Measurements from ENCODE around the gene UTY.

Gene UTY

GRCh38 chrY:13398876-13399275 is 81.0 kb downstream of the UTY start:
- no peak for DNase-seq (ENCODE audit: low read depth)

- DNase-seq (ENCODE audit: low read depth) = no peak
Measured at GRCh38 chrY:13381110-13381683, 98.6 kb downstream of the UTY start.

- DNase-seq (ENCODE audit: low read depth) = no peak
Measured at GRCh38 chrY:13370868-13371800, 108.7 kb downstream of the UTY start.

GRCh38 chrY:13370245-13370644 is 109.6 kb downstream of the UTY start:
- no peak for DNase-seq (ENCODE audit: low read depth)

GRCh38 chrY:13368513-13368845 is 111.4 kb downstream of the UTY start:
- no peak for DNase-seq (ENCODE audit: low read depth)

- no peak for DNase-seq (ENCODE audit: low read depth)
Measured at GRCh38 chrY:13363641-13364040, 116.2 kb downstream of the UTY start.

GRCh38 chrY:13362662-13363061 is 117.2 kb downstream of the UTY start:
- DNase-seq (ENCODE audit: low read depth) = no peak

- DNase-seq (ENCODE audit: low read depth) = no peak
Measured at GRCh38 chrY:13361656-13362636, 117.9 kb downstream of the UTY start.

GRCh38 chrY:13351443-13351842 is 128.4 kb downstream of the UTY start:
- DNase-seq (ENCODE audit: low read depth) = no peak

- no peak for DNase-seq (ENCODE audit: low read depth)
Measured at GRCh38 chrY:13347106-13347505, 132.7 kb downstream of the UTY start.

GRCh38 chrY:13345549-13345948 is 134.3 kb downstream of the UTY start:
- DNase-seq (ENCODE audit: low read depth) = no peak

GRCh38 chrY:13343307-13343946 is 136.4 kb downstream of the UTY start:
- DNase-seq (ENCODE audit: low read depth) = no peak

GRCh38 chrY:13339939-13340338 is 139.9 kb downstream of the UTY start:
- DNase-seq (ENCODE audit: low read depth) = no peak

GRCh38 chrY:13339381-13339780 is 140.5 kb downstream of the UTY start:
- no peak for DNase-seq (ENCODE audit: low read depth)

GRCh38 chrY:13338711-13339110 is 141.1 kb downstream of the UTY start:
- DNase-seq (ENCODE audit: low read depth) = no peak

- DNase-seq (ENCODE audit: low read depth) = no peak
Measured at GRCh38 chrY:13337934-13338333, 141.9 kb downstream of the UTY start.

- DNase-seq (ENCODE audit: low read depth) = no peak
Measured at GRCh38 chrY:13333791-13334190, 146.0 kb downstream of the UTY start.

GRCh38 chrY:13330651-13331050 is 149.2 kb downstream of the UTY start:
- no peak for DNase-seq (ENCODE audit: low read depth)

- no peak for DNase-seq (ENCODE audit: low read depth)
Measured at GRCh38 chrY:13312966-13313365, 166.9 kb downstream of the UTY start.

GRCh38 chrY:13307959-13308358 is 171.9 kb downstream of the UTY start:
- DNase-seq (ENCODE audit: low read depth) = no peak

GRCh38 chrY:13300795-13301194 is 179.0 kb downstream of the UTY start:
- no peak for DNase-seq (ENCODE audit: low read depth)

- no peak for DNase-seq (ENCODE audit: low read depth)
Measured at GRCh38 chrY:13299411-13299810, 180.4 kb downstream of the UTY start.

All from GM04504 (cell line).